ENCODE measurements around the gene LOXL3. TPM values are rescaled to one million over a fixed set of nuclear protein-coding genes. Genes with fewer than 3 reads are reported as not detected.

LOXL3 gene
- total RNA-seq, 4 donors from 2014 or later = 0.48 to 4.3 (median 3.2) TPM; not detected in 1

GRCh38 chr2:74544634-74545033, 9.1 kb downstream of the LOXL3 start:
- DNase-seq = no peak
- intact Hi-C loops (cut with DNase I) = no loop called here
- Histone ChIP-seq H3K36me3 (no peaks in the 10 kb centered on the region), H3K9me3 (no peaks in the 10 kb centered on the region), H3K4me3 (no peak overlapping the region), H3K4me1 (peaks cover 5 to 16% (median 14%) of the 10 kb centered on the region in 3 donors), H3K27me3 (peaks cover 0 to 21% (median 0%) of the 10 kb centered on the region in 4 donors), H3K27ac (no peak overlapping the region)
- WGBS, 2 donors = 89 to 92% methylated on average over 3 of the region's 3 CpGs
- TF ChIP-seq CTCF (IDR thresholded peaks at IDR 0.05) = peak in 1 of 6 experiments; percentile 30
- TF ChIP-seq POLR2A (IDR thresholded peaks at IDR 0.05) = no peak

GRCh38 chr2:74542978-74543377, 10.8 kb downstream of the LOXL3 start:
- WGBS, 2 donors = 73 to 83% methylated on average over 1 of the region's 1 CpG
- no peak overlapping the region for H3K4me3 ChIP-seq
- peaks cover 0 to 19% (median 0%) of the 10 kb centered on the region in 4 donors for H3K27me3 ChIP-seq
- H3K36me3 ChIP-seq = no peaks in the 10 kb centered on the region
- no peak for DNase-seq
- H3K27ac ChIP-seq = no peak overlapping the region
- H3K9me3 ChIP-seq = no peaks in the 10 kb centered on the region
- no peak for TF ChIP-seq POLR2A (IDR thresholded peaks at IDR 0.05)
- TF ChIP-seq CTCF (IDR thresholded peaks at IDR 0.05) = no peak
- H3K4me1 ChIP-seq = no peaks in the 10 kb centered on the region
- intact Hi-C loops (cut with DNase I) = no loop called here

DNA sequence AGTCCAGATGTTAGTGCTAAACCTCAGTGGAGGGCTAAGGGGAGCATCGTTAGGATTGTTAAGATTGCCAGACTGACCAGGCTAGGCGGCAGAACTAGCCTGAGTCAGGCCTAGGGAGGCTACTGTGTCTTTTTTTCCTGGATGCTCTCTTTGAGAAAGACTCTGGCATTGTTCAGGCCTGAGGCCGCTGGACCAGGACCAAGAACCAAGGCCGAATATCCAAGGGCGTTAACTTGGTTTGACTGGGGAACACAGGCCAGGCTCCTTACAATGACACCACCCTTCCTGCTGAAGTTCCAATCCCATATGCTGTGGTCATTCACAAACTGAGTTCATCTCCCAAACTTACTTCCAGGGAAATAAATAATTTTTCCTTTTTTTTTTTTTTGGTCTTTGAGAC, 13.5 kb downstream of the LOXL3 start:
- Histone ChIP-seq H3K9me3 (no peaks in the 10 kb centered on the region), H3K36me3 (no peaks in the 10 kb centered on the region), H3K4me3 (no peak overlapping the region), H3K27ac (peak overlapping the region in 1 of 4 donors; percentile 55), H3K27me3 (peaks cover 0 to 26% (median 0%) of the 10 kb centered on the region in 4 donors), H3K4me1 (peaks cover 0 to 8% (median 0%) of the 10 kb centered on the region in 3 donors)
- 50 to 61% methylated on average over 4 to 5 of the region's 5 CpGs for WGBS, 2 donors
- TF ChIP-seq POLR2A (IDR thresholded peaks at IDR 0.05) (no peak), CTCF (IDR thresholded peaks at IDR 0.05) (no peak)
- DNase-seq = no peak
- intact Hi-C loops (cut with DNase I) = no loop called here

GRCh38 chr2:74538881-74539339, 14.8 kb downstream of the LOXL3 start:
- no peak overlapping the region for H3K27ac ChIP-seq
- H3K4me1 ChIP-seq = peaks cover 0 to 8% (median 0%) of the 10 kb centered on the region in 3 donors
- WGBS, 2 donors = 62 to 79% methylated on average over 6 to 7 of the region's 7 CpGs
- DNase-seq = no peak
- TF ChIP-seq CTCF (IDR thresholded peaks at IDR 0.05) (no peak), POLR2A (IDR thresholded peaks at IDR 0.05) (no peak)
- peaks cover 0 to 26% (median 0%) of the 10 kb centered on the region in 4 donors for H3K27me3 ChIP-seq
- H3K4me3 ChIP-seq = no peak overlapping the region
- peaks cover 0 to under 1% (median 0%) of the 10 kb centered on the region in 3 donors for H3K36me3 ChIP-seq
- no peaks in the 10 kb centered on the region for H3K9me3 ChIP-seq
- intact Hi-C loops (cut with DNase I) = no loop called here

DNA sequence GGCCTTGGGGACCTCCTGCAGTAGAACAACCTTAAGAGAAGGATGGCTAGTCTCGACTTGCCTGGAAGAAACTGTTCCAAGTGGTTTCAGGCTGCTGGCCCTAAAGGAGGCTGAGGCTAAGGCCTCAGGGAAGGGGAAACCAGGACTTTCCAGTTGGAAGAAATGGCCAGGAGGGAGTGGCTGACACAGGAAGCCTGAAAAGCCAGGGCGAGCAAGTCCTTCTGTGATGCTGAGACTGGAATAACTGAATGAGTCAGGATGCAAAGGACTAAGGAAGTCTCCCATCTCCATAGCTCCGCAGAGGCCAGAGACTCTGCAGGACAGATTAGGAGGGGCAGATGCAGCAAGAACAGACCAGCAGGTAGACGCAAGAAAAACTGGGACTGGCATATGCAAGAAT, 16.6 kb downstream of the LOXL3 start:
- Histone ChIP-seq H3K36me3 (peaks cover 0 to 18% (median 10%) of the 10 kb centered on the region in 3 donors), H3K4me1 (peaks cover 0 to 8% (median 0%) of the 10 kb centered on the region in 3 donors), H3K9me3 (no peaks in the 10 kb centered on the region), H3K27me3 (peaks cover 0 to 26% (median 0%) of the 10 kb centered on the region in 4 donors), H3K4me3 (no peak overlapping the region), H3K27ac (no peak overlapping the region)
- no peak for TF ChIP-seq CTCF (IDR thresholded peaks at IDR 0.05)
- TF ChIP-seq POLR2A (IDR thresholded peaks at IDR 0.05) = no peak
- DNase-seq = no peak
- WGBS, 2 donors = 40 to 54% methylated on average over 3 of the region's 4 CpGs
- intact Hi-C loops (cut with DNase I) = no loop called here
